Fibroblast of pulmonary artery (primary cell): ENCODE results near the gene KIAA1958.

Experiments used
- DNase-seq: peaks from one replicate; pipeline ENCODE4 v3.0.0-alpha.2; 2010; ENCODE audit warnings: low read depth
- H3K4me3 ChIP-seq: replicated peaks from 2 replicates; pipeline ENCODE4 v1.5.1; 2011; ENCODE audit warnings: low read depth, mild to moderate bottlenecking, control low read depth, low read length, moderate library complexity
- CTCF ChIP-seq: IDR thresholded peaks from 2 replicates; pipeline ENCODE4 v1.5.1; 2011; ENCODE audit warnings: mild to moderate bottlenecking, control low read depth, low read length, inconsistent platforms; ENCODE audit errors: missing control alignments

KIAA1958 gene

GRCh38 chr9:112694706-112695555 is 208.3 kb downstream of the KIAA1958 start:
- DNase-seq, result no peak
- TF ChIP-seq CTCF, result no peak

GRCh38 chr9:112696461-112696860 is 209.8 kb downstream of the KIAA1958 start:
- no peak for TF ChIP-seq CTCF
- H3K4me3 ChIP-seq, result no peak overlapping the region
- DNase-seq, result no peak

More at GRCh38 chr9:112694706-112695555, 208.3 kb downstream of the KIAA1958 start:
- H3K4me3 ChIP-seq, result no peak overlapping the region

GRCh38 chr9:112699230-112699629 is 212.6 kb downstream of the KIAA1958 start:
- DNase-seq, result no peak
- no peak for TF ChIP-seq CTCF
- no peak overlapping the region for H3K4me3 ChIP-seq

GRCh38 chr9:112700085-112700484 is 213.5 kb downstream of the KIAA1958 start:
- no peak overlapping the region for H3K4me3 ChIP-seq
- TF ChIP-seq CTCF, result no peak
- DNase-seq, result no peak

GRCh38 chr9:112703304-112703703 is 216.7 kb downstream of the KIAA1958 start:
- no peak for TF ChIP-seq CTCF
- DNase-seq, result no peak
- H3K4me3 ChIP-seq, result no peak overlapping the region

GRCh38 chr9:112705768-112706427 is 219.3 kb downstream of the KIAA1958 start:
- no peak overlapping the region for H3K4me3 ChIP-seq
- peak; percentile 40 for DNase-seq
- peak; percentile 31 for TF ChIP-seq CTCF
